HCT116 (cell line): ENCODE data around the gene MACROH2A1. TPM values are rescaled to one million over a fixed set of nuclear protein-coding genes. Genes with fewer than 3 reads are reported as not detected.

Source experiments
- ATAC-seq: fragments of 200-7000 bp; cut with Tn5 transposase; 2 replicates; pipeline ENCODE4 v1.9.1; 2020; ENCODE audit warnings: mild to moderate bottlenecking, moderate library complexity
- BruUV-seq: library from RNA; stranded (reverse); fragments of 400-500 nt; replicated peaks from 2 replicates; lab custom pipeline; 2021; lab: Mats Ljungman, UMichigan
- CTCF ChIA-PET: fragments of 300-600 bp; sonication (Branson Sonifier 250); formaldehyde crosslinking; loops from one replicate; lab custom pipeline; 2021; ENCODE audit warnings: antibody characterized with exemption; lab: Charles Lee
- POLR2A ChIA-PET: fragments of 300-600, 350-600 bp; sonication (Branson Sonifier 250); formaldehyde crosslinking; loops from one replicate; lab custom pipeline; 2021; ENCODE audit warnings: antibody characterized with exemption; lab: Charles Lee
- RAD21 ChIA-PET, 2 experiments: fragments of 300-600 bp; sonication (Branson Sonifier 250); formaldehyde crosslinking; loops; one replicate each; lab custom pipeline; 2023; ENCODE audit warnings: low total read pairs in 2 of 2; ENCODE audit not compliant: uncharacterized antibody in 2 of 2, unreplicated experiment in 2 of 2, low non-redundant PET in 1 of 2; lab: Charles Lee
- DNase-seq: peaks from one replicate; pipeline ENCODE4 v3.0.0-alpha.2; 2010; ENCODE audit warnings: low read depth, low spot score
- H2AFZ ChIP-seq: fragments of 200-600 bp; shearing (Covaris generic), sonication (generic); 2 replicates; pipeline ENCODE4 v1.6.1; 2017; ENCODE audit warnings: low read depth, mixed run types, mixed read lengths, antibody characterized with exemption, low read length; ENCODE audit not compliant: poor library complexity, severe bottlenecking
- H3K27ac ChIP-seq: 2 replicates; pipeline ENCODE4 v1.5.1; 2012; ENCODE audit warnings: low read depth, low read length
- H3K27me3 ChIP-seq: fragments of 200-600 bp; sonication (generic); 2 replicates; pipeline ENCODE4 v1.6.1; 2016; ENCODE audit warnings: mixed run types, low read length, mixed read lengths; ENCODE audit not compliant: insufficient read depth
- H3K36me3 ChIP-seq, 2 experiments: fragments of 200-500 bp in 1 of 2; fragments of 200-600 bp in 1 of 2; sonication (Bioruptor generic) in 1 of 2; sonication (generic) in 1 of 2; 2 replicates each; pipeline versions ENCODE4 v1.5.1 to v1.6.1; 2014 to 2016; ENCODE audit warnings: low read length in 2 of 2, inconsistent platforms in 1 of 2, mixed read lengths in 1 of 2, mixed run types in 1 of 2; ENCODE audit not compliant: insufficient read depth in 2 of 2, control insufficient read depth in 1 of 2
- H3K4me1 ChIP-seq, 2 experiments: fragments of 200-600 bp in 1 of 2; sonication (generic) in 1 of 2; 2 replicates each; pipeline versions ENCODE4 v1.5.1 to v1.6.1; 2012 to 2017; ENCODE audit warnings: low read length in 2 of 2, inconsistent platforms in 1 of 2, mild to moderate bottlenecking in 1 of 2, mixed read lengths in 1 of 2, mixed run types in 1 of 2, moderate library complexity in 1 of 2; ENCODE audit not compliant: insufficient read depth in 2 of 2, control insufficient read depth in 1 of 2
- H3K4me2 ChIP-seq: fragments of 200-600 bp; sonication (generic); 2 replicates; pipeline ENCODE4 v1.6.1; 2017; ENCODE audit warnings: mixed run types, low read length, mixed read lengths
- H3K4me3 ChIP-seq, 2 experiments: fragments of 200-600 bp in 1 of 2; sonication (generic) in 1 of 2; replicated peaks in 1 of 2; 2 replicates each; pipeline ENCODE4 v1.5.1; 2011 to 2016; ENCODE audit warnings: low read length in 2 of 2, control low read depth in 1 of 2, low read depth in 1 of 2, mild to moderate bottlenecking in 1 of 2, mixed read lengths in 1 of 2, mixed run types in 1 of 2
- H3K79me2 ChIP-seq: fragments of 200-600 bp; sonication (generic); 2 replicates; pipeline ENCODE4 v1.6.1; 2017; ENCODE audit warnings: mild to moderate bottlenecking, mixed run types, low read length, moderate library complexity, mixed read lengths; ENCODE audit not compliant: insufficient read depth
- H3K9ac ChIP-seq: fragments of 200-600 bp; sonication (generic); 2 replicates; pipeline ENCODE4 v1.6.1; 2016; ENCODE audit warnings: low read length, mixed read lengths
- H3K9me2 ChIP-seq: fragments of 200-600 bp; sonication (generic), shearing (Covaris generic); 2 replicates; pipeline ENCODE4 v1.6.1; 2017; ENCODE audit warnings: mixed run types, mild to moderate bottlenecking, moderate library complexity; ENCODE audit not compliant: insufficient read depth
- H3K9me3 ChIP-seq, 2 experiments: fragments of 200-500 bp in 1 of 2; fragments of 200-600 bp in 1 of 2; sonication (Bioruptor generic) in 1 of 2; sonication (generic) in 1 of 2; 2 replicates each; pipeline ENCODE4 v1.6.1; 2014 to 2017; ENCODE audit warnings: low read length in 2 of 2, mixed read lengths in 2 of 2, inconsistent platforms in 1 of 2, low read depth in 1 of 2, mild to moderate bottlenecking in 1 of 2, mixed run types in 1 of 2, moderate library complexity in 1 of 2; ENCODE audit not compliant: control insufficient read depth in 1 of 2, insufficient read depth in 1 of 2
- H4K20me1 ChIP-seq: fragments of 200-600 bp; sonication (generic), shearing (Covaris generic); 2 replicates; pipeline ENCODE4 v1.6.1; 2017; ENCODE audit warnings: mixed run types, mild to moderate bottlenecking, moderate library complexity; ENCODE audit not compliant: insufficient read depth
- CBX3 ChIP-seq: IDR thresholded peaks from 2 replicates; pipeline ENCODE4 v1.6.1; 2012; ENCODE audit warnings: low read depth
- CEBPB ChIP-seq: IDR thresholded peaks from 2 replicates; pipeline ENCODE4 v1.6.1; 2012; ENCODE audit warnings: low read depth
- EGR1 ChIP-seq: IDR thresholded peaks from 2 replicates; pipeline ENCODE4 v1.6.1; 2012; ENCODE audit warnings: low read depth
- ELF1 ChIP-seq: IDR thresholded peaks from 2 replicates; pipeline ENCODE4 v1.6.1; 2012; ENCODE audit warnings: low read depth, borderline replicate concordance
- FOSL1 ChIP-seq: IDR thresholded peaks from 2 replicates; pipeline ENCODE4 v1.6.1; 2012; ENCODE audit warnings: low read depth
- JUND ChIP-seq: IDR thresholded peaks from 2 replicates; pipeline ENCODE4 v1.6.1; 2012
- POLR2AphosphoS5 ChIP-seq: IDR thresholded peaks from 2 replicates; pipeline ENCODE4 v1.6.1; 2011; ENCODE audit warnings: mild to moderate bottlenecking, low read depth, low read length, moderate library complexity
- RAD21 ChIP-seq: IDR thresholded peaks from 2 replicates; pipeline ENCODE4 v1.6.1; 2012; ENCODE audit warnings: low read depth, mild to moderate bottlenecking
- TCF7L2 ChIP-seq: IDR thresholded peaks from 2 replicates; pipeline ENCODE4 v1.7.0; 2011; ENCODE audit warnings: borderline replicate concordance, inconsistent platforms; ENCODE audit not compliant: insufficient read depth, insufficient read length; ENCODE audit errors: extremely low read depth
- YY1 ChIP-seq: IDR thresholded peaks from 2 replicates; pipeline ENCODE4 v1.6.1; 2011; ENCODE audit warnings: low read length, low read depth, moderate library complexity, mild to moderate bottlenecking; ENCODE audit not compliant: insufficient replicate concordance; ENCODE audit errors: extremely low read depth
- ZNF274 ChIP-seq: fragments of 200-500 bp; sonication (Bioruptor generic); IDR thresholded peaks from 2 replicates; pipeline ENCODE4 v1.6.1; 2014; ENCODE audit warnings: mild to moderate bottlenecking, low read depth, low read length, inconsistent platforms
- intact Hi-C: fragments of 100-400 bp; cut with micrococcal nuclease; formaldehyde crosslinking; loops from 2 replicates; pipeline ENCODE4 v1.10.0; 2022
- total RNA-seq: library from RNA; stranded (reverse); gene quantifications from one replicate; pipeline ENCODE4 v1.2.1, GENCODE V29; 2021; ENCODE audit not compliant: unreplicated experiment
- TF ChIP-seq, protein P1 (sequence below), 3 experiments: fragments of 200-600 bp in 1 of 3; sonication (generic) in 1 of 3; IDR thresholded peaks in 2 of 3; conservative IDR thresholded peaks in 1 of 3; 2 replicates each; pipeline ENCODE4 v1.5.1; 2012 to 2017; ENCODE audit warnings: low read depth in 2 of 3, low read length in 2 of 3, antibody characterized with exemption in 1 of 3, borderline replicate concordance in 1 of 3, control low read depth in 1 of 3, mild to moderate bottlenecking in 1 of 3, mixed read lengths in 1 of 3, mixed run types in 1 of 3, moderate library complexity in 1 of 3; ENCODE audit not compliant: insufficient read depth in 1 of 3
- TF ChIP-seq, protein P2 (sequence below): IDR thresholded peaks from 2 replicates; pipeline ENCODE4 v1.6.1; 2011; ENCODE audit warnings: mild to moderate bottlenecking, low read length, moderate library complexity; ENCODE audit not compliant: insufficient replicate concordance; ENCODE audit errors: extremely low read depth
- TF ChIP-seq, protein P3 (sequence below): IDR thresholded peaks from 2 replicates; pipeline ENCODE4 v1.6.1; 2012
- TF ChIP-seq, protein P4 (sequence below): IDR thresholded peaks from 2 replicates; pipeline ENCODE4 v1.6.1; 2012; ENCODE audit warnings: low read depth

MACROH2A1 gene
- total RNA-seq, 1 experiment from 2014 or later: 218 TPM

DNA sequence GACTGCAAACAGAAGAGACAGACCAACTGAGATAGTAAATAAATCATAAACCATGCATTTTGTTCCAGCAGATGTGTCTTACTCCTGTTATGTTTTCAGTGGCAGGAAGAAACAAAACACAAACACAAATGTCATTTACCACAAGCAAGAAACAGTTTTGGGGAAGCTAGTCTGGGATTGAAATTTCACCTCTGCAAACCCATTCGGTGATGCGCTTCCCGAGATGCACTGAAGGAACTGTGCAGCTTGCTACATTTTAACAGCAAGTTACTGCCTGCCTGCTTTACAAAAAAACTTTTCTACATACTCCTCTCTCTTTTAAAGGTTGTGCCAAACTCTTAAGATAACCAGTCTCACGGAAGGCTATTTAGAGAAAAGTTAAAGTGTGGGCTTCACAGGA lies 3.2 kb downstream of the MACROH2A1 start:
- no peak for ATAC-seq
- ChIA-PET RAD21 (no interaction called here), CTCF (no interaction called here), POLR2A (no interaction called here)
- Histone ChIP-seq H3K9me2 (no peaks in the 10 kb centered on the region), H3K27ac (no peak overlapping the region), H3K9me3 (no peaks in the 10 kb centered on the region), H2AFZ (no peak overlapping the region), H3K4me2 (no peak overlapping the region), H4K20me1 (peaks cover 35% of the 10 kb centered on the region; the same call in 1 of the 2 replicates), H3K79me2 (peaks cover 80% of the 10 kb centered on the region), H3K4me1 (peaks cover 12 to 29% of the 10 kb centered on the region in 2 experiments), H3K9ac (no peak overlapping the region), H3K27me3 (no peaks in the 10 kb centered on the region), H3K36me3 (peaks cover 2 to 17% of the 10 kb centered on the region in 2 experiments; a peak in 2 of 4 replicates), H3K4me3 (no peak overlapping the region)
- no peak for DNase-seq
- TF ChIP-seq ELF1 (no peak), JUND (no peak), YY1 (no peak), RAD21 (no peak), CEBPB (no peak), EGR1 (no peak), TCF7L2 (no peak), ZNF274 (no peak), CBX3 (no peak), FOSL1 (no peak), POLR2AphosphoS5 (no peak)
- TF ChIP-seq, protein P1, sequence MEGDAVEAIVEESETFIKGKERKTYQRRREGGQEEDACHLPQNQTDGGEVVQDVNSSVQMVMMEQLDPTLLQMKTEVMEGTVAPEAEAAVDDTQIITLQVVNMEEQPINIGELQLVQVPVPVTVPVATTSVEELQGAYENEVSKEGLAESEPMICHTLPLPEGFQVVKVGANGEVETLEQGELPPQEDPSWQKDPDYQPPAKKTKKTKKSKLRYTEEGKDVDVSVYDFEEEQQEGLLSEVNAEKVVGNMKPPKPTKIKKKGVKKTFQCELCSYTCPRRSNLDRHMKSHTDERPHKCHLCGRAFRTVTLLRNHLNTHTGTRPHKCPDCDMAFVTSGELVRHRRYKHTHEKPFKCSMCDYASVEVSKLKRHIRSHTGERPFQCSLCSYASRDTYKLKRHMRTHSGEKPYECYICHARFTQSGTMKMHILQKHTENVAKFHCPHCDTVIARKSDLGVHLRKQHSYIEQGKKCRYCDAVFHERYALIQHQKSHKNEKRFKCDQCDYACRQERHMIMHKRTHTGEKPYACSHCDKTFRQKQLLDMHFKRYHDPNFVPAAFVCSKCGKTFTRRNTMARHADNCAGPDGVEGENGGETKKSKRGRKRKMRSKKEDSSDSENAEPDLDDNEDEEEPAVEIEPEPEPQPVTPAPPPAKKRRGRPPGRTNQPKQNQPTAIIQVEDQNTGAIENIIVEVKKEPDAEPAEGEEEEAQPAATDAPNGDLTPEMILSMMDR (IDR thresholded peaks at IDR 0.05 in 2 of 3, conservative IDR thresholded peaks at IDR 0.05 in 1 of 3; ENCODE audit: borderline replicate concordance in 1 of 3, insufficient read depth in 1 of 3, low read depth in 2 of 3, low read length in 2 of 3): no peak
- TF ChIP-seq, protein P2, sequence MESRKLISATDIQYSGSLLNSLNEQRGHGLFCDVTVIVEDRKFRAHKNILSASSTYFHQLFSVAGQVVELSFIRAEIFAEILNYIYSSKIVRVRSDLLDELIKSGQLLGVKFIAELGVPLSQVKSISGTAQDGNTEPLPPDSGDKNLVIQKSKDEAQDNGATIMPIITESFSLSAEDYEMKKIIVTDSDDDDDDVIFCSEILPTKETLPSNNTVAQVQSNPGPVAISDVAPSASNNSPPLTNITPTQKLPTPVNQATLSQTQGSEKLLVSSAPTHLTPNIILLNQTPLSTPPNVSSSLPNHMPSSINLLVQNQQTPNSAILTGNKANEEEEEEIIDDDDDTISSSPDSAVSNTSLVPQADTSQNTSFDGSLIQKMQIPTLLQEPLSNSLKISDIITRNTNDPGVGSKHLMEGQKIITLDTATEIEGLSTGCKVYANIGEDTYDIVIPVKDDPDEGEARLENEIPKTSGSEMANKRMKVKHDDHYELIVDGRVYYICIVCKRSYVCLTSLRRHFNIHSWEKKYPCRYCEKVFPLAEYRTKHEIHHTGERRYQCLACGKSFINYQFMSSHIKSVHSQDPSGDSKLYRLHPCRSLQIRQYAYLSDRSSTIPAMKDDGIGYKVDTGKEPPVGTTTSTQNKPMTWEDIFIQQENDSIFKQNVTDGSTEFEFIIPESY: no peak
- TF ChIP-seq, protein P3, sequence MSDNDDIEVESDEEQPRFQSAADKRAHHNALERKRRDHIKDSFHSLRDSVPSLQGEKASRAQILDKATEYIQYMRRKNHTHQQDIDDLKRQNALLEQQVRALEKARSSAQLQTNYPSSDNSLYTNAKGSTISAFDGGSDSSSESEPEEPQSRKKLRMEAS: no peak
- TF ChIP-seq, protein P4, sequence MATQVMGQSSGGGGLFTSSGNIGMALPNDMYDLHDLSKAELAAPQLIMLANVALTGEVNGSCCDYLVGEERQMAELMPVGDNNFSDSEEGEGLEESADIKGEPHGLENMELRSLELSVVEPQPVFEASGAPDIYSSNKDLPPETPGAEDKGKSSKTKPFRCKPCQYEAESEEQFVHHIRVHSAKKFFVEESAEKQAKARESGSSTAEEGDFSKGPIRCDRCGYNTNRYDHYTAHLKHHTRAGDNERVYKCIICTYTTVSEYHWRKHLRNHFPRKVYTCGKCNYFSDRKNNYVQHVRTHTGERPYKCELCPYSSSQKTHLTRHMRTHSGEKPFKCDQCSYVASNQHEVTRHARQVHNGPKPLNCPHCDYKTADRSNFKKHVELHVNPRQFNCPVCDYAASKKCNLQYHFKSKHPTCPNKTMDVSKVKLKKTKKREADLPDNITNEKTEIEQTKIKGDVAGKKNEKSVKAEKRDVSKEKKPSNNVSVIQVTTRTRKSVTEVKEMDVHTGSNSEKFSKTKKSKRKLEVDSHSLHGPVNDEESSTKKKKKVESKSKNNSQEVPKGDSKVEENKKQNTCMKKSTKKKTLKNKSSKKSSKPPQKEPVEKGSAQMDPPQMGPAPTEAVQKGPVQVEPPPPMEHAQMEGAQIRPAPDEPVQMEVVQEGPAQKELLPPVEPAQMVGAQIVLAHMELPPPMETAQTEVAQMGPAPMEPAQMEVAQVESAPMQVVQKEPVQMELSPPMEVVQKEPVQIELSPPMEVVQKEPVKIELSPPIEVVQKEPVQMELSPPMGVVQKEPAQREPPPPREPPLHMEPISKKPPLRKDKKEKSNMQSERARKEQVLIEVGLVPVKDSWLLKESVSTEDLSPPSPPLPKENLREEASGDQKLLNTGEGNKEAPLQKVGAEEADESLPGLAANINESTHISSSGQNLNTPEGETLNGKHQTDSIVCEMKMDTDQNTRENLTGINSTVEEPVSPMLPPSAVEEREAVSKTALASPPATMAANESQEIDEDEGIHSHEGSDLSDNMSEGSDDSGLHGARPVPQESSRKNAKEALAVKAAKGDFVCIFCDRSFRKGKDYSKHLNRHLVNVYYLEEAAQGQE: no peak
- no TSS peak for BruUV-seq
- intact Hi-C loops: no loop called here
